Measurements from ENCODE around the gene TAS2R4. TPM values are rescaled to one million over a fixed set of nuclear protein-coding genes. Genes with fewer than 3 reads are reported as not detected.

The TAS2R4 gene
- total RNA-seq, 1 experiment from 2014 or later: 0.57 TPM

- H3K27me3 ChIP-seq (ENCODE audit: control insufficient read depth, insufficient read depth, low read length): no peaks in the 10 kb centered on the region
- ATAC-seq: peak; percentile 98
- CTCF ChIA-PET: interaction anchor here (0.5 to 1.3 kb wide), 4 partner anchors 30 to 88 kb away, joined by 3 to 5 read pairs (median 4); partner anchors contain the start of gene WEE2
- no peaks in the 10 kb centered on the region for H3K9me3 ChIP-seq (ENCODE audit: control insufficient read depth, insufficient read depth, low read depth, low read length)
- peak; percentile 98 for DNase-seq (ENCODE audit: low read depth, low spot score)
- peak within 1 kb of the TSS; percentile 98 for H3K27ac ChIP-seq (ENCODE audit: low read length)
- peaks cover 12% of the 10 kb centered on the region; the same call in 1 of the 2 replicates for H3K4me1 ChIP-seq (ENCODE audit: control insufficient read depth, insufficient read depth, low read length)
- intact Hi-C loops (cut with micrococcal nuclease; ENCODE audit: unreplicated experiment) (loop anchor here (5.0 kb wide), 1 partner anchor 86 kb away; no protein-coding TSS in a partner anchor), in situ Hi-C loops (cut with HindIII; ENCODE audit: low pct_unique_long_range_greater_than_20kb, low sequenced_read_pairs) (no loop called here)
- H3K4me3 ChIP-seq (ENCODE audit: low read depth in 2 of 2, low read length in 2 of 2): peak within 1 kb of the TSS; percentile 88 to 100
- POLR2A ChIA-PET: interaction anchor here (0.6 to 0.8 kb wide), 3 partner anchors 76 to 825 kb away, joined by 3 read pairs; no protein-coding TSS in a partner anchor
- H3K36me3 ChIP-seq (ENCODE audit: control insufficient read depth, insufficient read depth, low read length): peaks cover 37% of the 10 kb centered on the region
- no TSS peak for BruUV-seq (replicated peaks)
- TF ChIP-seq POLR2AphosphoS5 (IDR thresholded peaks at IDR 0.05; ENCODE audit: low read depth, low read length) (peak; percentile 94), SIN3A (IDR thresholded peaks at IDR 0.05; ENCODE audit: borderline replicate concordance, insufficient read depth, low read depth, low read length) (peak; percentile 90; the same call in 1 of the 2 replicates), REST (IDR thresholded peaks at IDR 0.05; ENCODE audit: insufficient read depth in 1 of 2, low read depth in 2 of 2, low read length in 1 of 2) (0 out of 4 replicates have a peak, but pooled peaks of 1 of the 2 experiments have one; percentile 43), CTCF (IDR thresholded peaks at IDR 0.05) (peak; percentile 95), TCF7L2 (IDR thresholded peaks at IDR 0.05; ENCODE audit: low read depth, low read length) (peak; percentile 82)
Measured at GRCh38 chr7:141737836-141738591, 38.5 kb upstream of the TAS2R4 start, which contains the start of gene SSBP1. TSS of gene SSBP1 (plus strand) at chr7:141738358. CDS start at chr7:141739167, 809 bp downstream.

- in situ Hi-C loops (cut with HindIII; ENCODE audit: low pct_unique_long_range_greater_than_20kb, low sequenced_read_pairs) (no loop called here), intact Hi-C loops (cut with micrococcal nuclease; ENCODE audit: unreplicated experiment) (loop anchor here (5.0 kb wide), 1 partner anchor 86 kb away; no protein-coding TSS in a partner anchor)
- Histone ChIP-seq H3K27ac (ENCODE audit: low read length) (peak overlapping the region; percentile 98), H3K9me3 (ENCODE audit: control insufficient read depth, insufficient read depth, low read depth, low read length) (no peaks in the 10 kb centered on the region), H3K4me3 (ENCODE audit: low read depth in 2 of 2, low read length in 2 of 2) (peak overlapping the region; percentile 88 to 100), H3K36me3 (ENCODE audit: control insufficient read depth, insufficient read depth, low read length) (peaks cover 43% of the 10 kb centered on the region), H3K4me1 (ENCODE audit: control insufficient read depth, insufficient read depth, low read length) (peaks cover 12% of the 10 kb centered on the region; the same call in 1 of the 2 replicates), H3K27me3 (ENCODE audit: control insufficient read depth, insufficient read depth, low read length) (no peaks in the 10 kb centered on the region)
- TF ChIP-seq SIN3A (IDR thresholded peaks at IDR 0.05; ENCODE audit: borderline replicate concordance, insufficient read depth, low read depth, low read length) (no peak), TCF7L2 (IDR thresholded peaks at IDR 0.05; ENCODE audit: low read depth, low read length) (no peak), CTCF (IDR thresholded peaks at IDR 0.05) (no peak), REST (IDR thresholded peaks at IDR 0.05; ENCODE audit: insufficient read depth in 1 of 2, low read depth in 2 of 2, low read length in 1 of 2) (no peak), POLR2AphosphoS5 (IDR thresholded peaks at IDR 0.05; ENCODE audit: low read depth, low read length) (no peak)
- CTCF ChIA-PET: interaction anchor here (1.3 kb wide), 1 partner anchor 89 kb away, joined by 3 read pairs; no protein-coding TSS in a partner anchor
- DNase-seq (ENCODE audit: low read depth, low spot score): no peak
- POLR2A ChIA-PET: interaction anchor here (0.5 to 0.6 kb wide), 2 partner anchors 826 to 849 kb away, joined by 3 read pairs; no protein-coding TSS in a partner anchor
- TSS peak; percentile 88 for BruUV-seq (replicated peaks)
- ATAC-seq: peak; percentile 75; the same call in 1 of the 2 replicates
Measured at GRCh38 chr7:141738592-141739013, 37.9 kb upstream of the TAS2R4 start.

Measured in Panc1 (cell line).